Osteocyte (in vitro differentiated cells): Measurements from ENCODE around the gene EPHA10. TPM values are rescaled to one million over a fixed set of nuclear protein-coding genes. Genes with fewer than 3 reads are reported as not detected.

Source experiments
- DNase-seq: peaks from one replicate; pipeline ENCODE4 v3.0.0; 2021; ENCODE audit warnings: mixed read lengths; ENCODE audit not compliant: unreplicated experiment; ENCODE audit errors: extremely low spot score
- H3K27ac Mint-ChIP-seq: one replicate; pipeline ENCODE4 v1.8.0; 2021; ENCODE audit warnings: mild to moderate bottlenecking, mixed read lengths; ENCODE audit not compliant: unreplicated experiment
- H3K27me3 Mint-ChIP-seq: one replicate; pipeline ENCODE4 v1.8.0; 2021; ENCODE audit warnings: mixed read lengths; ENCODE audit not compliant: unreplicated experiment
- H3K36me3 Mint-ChIP-seq: one replicate; pipeline ENCODE4 v1.8.0; 2021; ENCODE audit warnings: mixed read lengths; ENCODE audit not compliant: unreplicated experiment
- H3K4me1 Mint-ChIP-seq: one replicate; pipeline ENCODE4 v1.8.0; 2021; ENCODE audit warnings: mixed read lengths; ENCODE audit not compliant: unreplicated experiment
- H3K4me3 Mint-ChIP-seq: one replicate; pipeline ENCODE4 v1.8.0; 2021; ENCODE audit warnings: mild to moderate bottlenecking, moderate library complexity, mixed read lengths; ENCODE audit not compliant: unreplicated experiment
- H3K9me3 Mint-ChIP-seq: one replicate; pipeline ENCODE4 v1.8.0; 2021; ENCODE audit warnings: mixed read lengths; ENCODE audit not compliant: unreplicated experiment
- CTCF ChIP-seq: fragments of 200-600 bp; sonication (generic); IDR thresholded peaks from 2 replicates; pipeline ENCODE4 v1.5.0; 2021; ENCODE audit warnings: antibody characterized with exemption, mild to moderate bottlenecking, moderate library complexity
- total RNA-seq: library from RNA; stranded (reverse); gene quantifications from 2 replicates; pipeline ENCODE4 v1.2.1, GENCODE V29; 2021

Gene EPHA10
- total RNA-seq, 1 donor from 2014 or later: not detected

GRCh38 chr1:37725851-37726613 is 38.9 kb downstream of the EPHA10 start:
- Mint-ChIP-seq H3K4me1 (no peaks in the 10 kb centered on the region), H3K9me3 (no peaks in the 10 kb centered on the region), H3K4me3 (no peak overlapping the region), H3K27ac (no peak overlapping the region), H3K36me3 (no peaks in the 10 kb centered on the region), H3K27me3 (peaks cover 32% of the 10 kb centered on the region)
- DNase-seq: no peak
- TF ChIP-seq CTCF: no peak

- peaks cover 25% of the 10 kb centered on the region for H3K27me3 Mint-ChIP-seq
- no peak for TF ChIP-seq CTCF
- H3K27ac Mint-ChIP-seq: no peak overlapping the region
- H3K4me1 Mint-ChIP-seq: no peaks in the 10 kb centered on the region
- H3K4me3 Mint-ChIP-seq: no peak overlapping the region
- H3K9me3 Mint-ChIP-seq: no peaks in the 10 kb centered on the region
- no peak for DNase-seq
- H3K36me3 Mint-ChIP-seq: no peaks in the 10 kb centered on the region
Observed at GRCh38 chr1:37724575-37724974, 40.3 kb downstream of the EPHA10 start.

GRCh38 chr1:37723390-37724078 is 41.4 kb downstream of the EPHA10 start:
- no peak overlapping the region for H3K4me3 Mint-ChIP-seq

GRCh38 chr1:37723072-37723389 is 41.9 kb downstream of the EPHA10 start:
- no peak overlapping the region for H3K27ac Mint-ChIP-seq
- H3K9me3 Mint-ChIP-seq: no peaks in the 10 kb centered on the region
- H3K4me3 Mint-ChIP-seq: no peak overlapping the region
- no peaks in the 10 kb centered on the region for H3K36me3 Mint-ChIP-seq
- peaks cover 16% of the 10 kb centered on the region for H3K27me3 Mint-ChIP-seq
- no peaks in the 10 kb centered on the region for H3K4me1 Mint-ChIP-seq
- TF ChIP-seq CTCF: no peak
- DNase-seq: no peak

More at GRCh38 chr1:37723390-37724078, 41.4 kb downstream of the EPHA10 start:
- H3K4me1 Mint-ChIP-seq: no peaks in the 10 kb centered on the region
- DNase-seq: no peak
- no peak overlapping the region for H3K27ac Mint-ChIP-seq
- no peaks in the 10 kb centered on the region for H3K36me3 Mint-ChIP-seq
- peaks cover 21% of the 10 kb centered on the region for H3K27me3 Mint-ChIP-seq
- TF ChIP-seq CTCF: no peak
- H3K9me3 Mint-ChIP-seq: no peaks in the 10 kb centered on the region
